ENCODE data around the gene MYL5.
"Not testable (repeated sequence)": the region's sequence is repeated elsewhere in the genome, so short reads cannot be mapped to it uniquely, and the experiment has no call there.

The MYL5 gene

GRCh38 chr4:686413-687040 lies 12.2 kb downstream of the MYL5 start:
- no peak for DNase-seq (ENCODE audit: low read depth, low spot score)

- no peak for DNase-seq (ENCODE audit: low read depth, low spot score)
Observed at GRCh38 chr4:687048-687970, 13.0 kb downstream of the MYL5 start.

- DNase-seq (ENCODE audit: low read depth, low spot score), result no peak
Observed at GRCh38 chr4:687971-688853, 13.9 kb downstream of the MYL5 start.

- DNase-seq (ENCODE audit: low read depth, low spot score), result no peak
Observed at GRCh38 chr4:688854-689681, 14.7 kb downstream of the MYL5 start, which contains the start of gene SLC49A3. Gene SLC49A3 (minus strand): TSS chr4:689151. CDS start chr4:689127, 24 bp downstream.

GRCh38 chr4:689723-690122 lies 15.4 kb downstream of the MYL5 start:
- no peak for DNase-seq (ENCODE audit: low read depth, low spot score)

- DNase-seq (ENCODE audit: low read depth, low spot score), result no peak
Observed at GRCh38 chr4:692771-693554, 18.6 kb downstream of the MYL5 start.

- not testable (repeated sequence) for DNase-seq (ENCODE audit: low read depth, low spot score)
Observed at GRCh38 chr4:694341-694940, 20.1 kb downstream of the MYL5 start.

GRCh38 chr4:699816-700580 lies 25.7 kb downstream of the MYL5 start:
- DNase-seq (ENCODE audit: low read depth, low spot score), result no peak

GRCh38 chr4:700587-701264 lies 26.4 kb downstream of the MYL5 start:
- DNase-seq (ENCODE audit: low read depth, low spot score), result no peak

GRCh38 chr4:702618-703048 lies 28.3 kb downstream of the MYL5 start:
- DNase-seq (ENCODE audit: low read depth, low spot score), result no peak

- no peak for DNase-seq (ENCODE audit: low read depth, low spot score)
Observed at GRCh38 chr4:703336-704197, 29.2 kb downstream of the MYL5 start.

- no peak for DNase-seq (ENCODE audit: low read depth, low spot score)
Observed at GRCh38 chr4:704198-704891, 30.0 kb downstream of the MYL5 start.

- no peak for DNase-seq (ENCODE audit: low read depth, low spot score)
Observed at GRCh38 chr4:704971-705277, 30.6 kb downstream of the MYL5 start.

- DNase-seq (ENCODE audit: low read depth, low spot score), result peak; percentile 94
Observed at GRCh38 chr4:705278-706082, 31.1 kb downstream of the MYL5 start, which contains the start of gene PCGF3. Gene PCGF3 (plus strand): TSS chr4:705832. CDS start chr4:733681, 27,849 bp downstream.

GRCh38 chr4:706083-706633 lies 31.8 kb downstream of the MYL5 start:
- DNase-seq (ENCODE audit: low read depth, low spot score), result not testable (repeated sequence)
